HepG2 (cell line): ENCODE data around the gene RPEL1. TPM values are rescaled to one million over a fixed set of nuclear protein-coding genes. Genes with fewer than 3 reads are reported as not detected.

Experiments used
- ATAC-seq: fragments of 200-7000 bp; cut with Tn5 transposase; 3 replicates; pipeline ENCODE4 v1.9.1; 2020; ENCODE audit warnings: mild to moderate bottlenecking, moderate library complexity
- BruUV-seq: library from RNA; stranded (reverse); fragments of 400-500 nt; replicated peaks from 2 replicates; lab custom pipeline; 2021; lab: Mats Ljungman, UMichigan
- CTCF ChIA-PET: fragments of 300-600 bp; formaldehyde crosslinking; extraction: SDS; loops from one replicate; lab custom pipeline; 2021; ENCODE audit warnings: low total read pairs, inconsistent platforms, low intra/inter-chr PET ratio; lab: Yijun Ruan, JAX
- POLR2A ChIA-PET: fragments of 350-600 bp; sonication (Branson Sonifier 250); formaldehyde crosslinking; loops from one replicate; lab custom pipeline; 2020; ENCODE audit warnings: antibody characterized with exemption, inconsistent platforms; lab: Yijun Ruan, JAX
- DNase-seq: peaks from one replicate; pipeline ENCODE4 v3.0.0-alpha.2; 2015; ENCODE audit warnings: low spot score
- FAIRE-seq: peaks from 3 replicates; lab custom pipeline; 2011; peaks lifted over from hg19 to GRCh38; lab: Jason Lieb, UNC
- H2AFZ ChIP-seq: one replicate; pipeline ENCODE4 v1.6.1; 2011; ENCODE audit warnings: low read length, inconsistent platforms
- H3K27ac ChIP-seq: fragments of 300-600 bp; 3 replicates; pipeline ENCODE4 v1.8.0; 2011; ENCODE audit warnings: mixed run types, mild to moderate bottlenecking, mixed read lengths, low read length, inconsistent platforms; ENCODE audit not compliant: insufficient read depth; ENCODE audit errors: extremely low read length
- H3K27me3 ChIP-seq, 2 experiments: fragments of 200-600 bp in 1 of 2; 2 replicates in 1 of 2; 3 replicates in 1 of 2; pipeline versions ENCODE4 v1.6.0 to v1.8.0; 2011; ENCODE audit warnings: low read length in 2 of 2, mild to moderate bottlenecking in 2 of 2, moderate library complexity in 2 of 2, inconsistent platforms in 1 of 2; ENCODE audit not compliant: insufficient read depth in 2 of 2, control insufficient read depth in 1 of 2
- H3K36me3 ChIP-seq, 2 experiments: fragments of 200-600 bp in 1 of 2; replicated peaks in 1 of 2; 2 replicates in 1 of 2; 3 replicates in 1 of 2; pipeline versions ENCODE4 v1.5.1 to v1.8.0; 2011; ENCODE audit warnings: low read length in 2 of 2, inconsistent platforms in 1 of 2; ENCODE audit not compliant: insufficient read depth in 2 of 2, control insufficient read depth in 1 of 2
- H3K4me1 ChIP-seq: 2 replicates; pipeline ENCODE4 v1.5.1; 2012; ENCODE audit warnings: low read length, inconsistent platforms; ENCODE audit not compliant: insufficient read depth
- H3K4me2 ChIP-seq: 2 replicates; pipeline ENCODE4 v1.6.0; 2011; ENCODE audit warnings: low read depth, low read length, inconsistent platforms
- H3K4me3 ChIP-seq, 3 experiments: fragments of 200-600 bp in 1 of 3; sonication (generic), shearing (Covaris generic) in 1 of 3; replicated peaks in 1 of 3; 2 replicates each; pipeline ENCODE4 v1.5.1; 2011 to 2016; ENCODE audit warnings: low read length in 3 of 3, inconsistent platforms in 2 of 3, low read depth in 2 of 3, mild to moderate bottlenecking in 2 of 3, control low read depth in 1 of 3, mixed read lengths in 1 of 3; ENCODE audit not compliant: insufficient read depth in 1 of 3
- H3K79me2 ChIP-seq: one replicate; pipeline ENCODE4 v1.6.1; 2011; ENCODE audit warnings: low read length, inconsistent platforms; ENCODE audit not compliant: insufficient read depth
- H3K9ac ChIP-seq: 2 replicates; pipeline ENCODE4 v1.6.0; 2011; ENCODE audit warnings: mild to moderate bottlenecking, low read depth, low read length, inconsistent platforms; ENCODE audit not compliant: insufficient read depth
- H3K9me3 ChIP-seq: 2 replicates; pipeline ENCODE4 v1.5.1; 2012; ENCODE audit warnings: mild to moderate bottlenecking, low read length
- H4K20me1 ChIP-seq: 2 replicates; pipeline ENCODE4 v1.6.0; 2011; ENCODE audit warnings: inconsistent platforms, mild to moderate bottlenecking, low read length, moderate library complexity; ENCODE audit not compliant: insufficient read depth
- AGO1 ChIP-seq: fragments of 200-400 bp; formaldehyde crosslinking; IDR thresholded peaks from 2 replicates; pipeline ENCODE4 v1.6.1; 2017; ENCODE audit warnings: mild to moderate bottlenecking, low read depth, low read length, moderate library complexity; ENCODE audit not compliant: poor library complexity, severe bottlenecking
- ARID2 ChIP-seq: sonication (generic); formaldehyde crosslinking; IDR thresholded peaks from 2 replicates; pipeline ENCODE4 v1.8.1; 2022; ENCODE audit warnings: mild to moderate bottlenecking, missing genetic modification reagents, borderline replicate concordance
- CREB1 ChIP-seq, 2 experiments: fragments of 450-650 bp in 1 of 2; IDR thresholded peaks; 2 replicates each; pipeline ENCODE4 v1.6.1; 2016 to 2017; ENCODE audit warnings: control low read depth in 1 of 2, mild to moderate bottlenecking in 1 of 2, missing compliant biosample characterization in 1 of 2, missing genetic modification characterization in 1 of 2
- HOXA5 ChIP-seq: sonication (generic); formaldehyde crosslinking; IDR thresholded peaks from 2 replicates; pipeline ENCODE4 v1.4.0; 2020; ENCODE audit warnings: missing genetic modification reagents
- KLF6 ChIP-seq: IDR thresholded peaks from 2 replicates; pipeline ENCODE4 v1.8.0; 2016; ENCODE audit warnings: missing biosample characterization, missing genetic modification reagents
- KLF9 ChIP-seq: IDR thresholded peaks from 2 replicates; pipeline ENCODE4 v1.6.1; 2016; ENCODE audit warnings: low read depth
- MED13 ChIP-seq: sonication (generic); formaldehyde crosslinking; IDR thresholded peaks from 2 replicates; pipeline ENCODE4 v1.5.0; 2020; ENCODE audit warnings: missing genetic modification reagents
- MZF1 ChIP-seq: sonication (generic); formaldehyde crosslinking; IDR thresholded peaks from 2 replicates; pipeline ENCODE4 v1.8.1; 2023; ENCODE audit warnings: mild to moderate bottlenecking, missing genetic modification reagents, borderline replicate concordance
- NR3C1 ChIP-seq: sonication (generic); formaldehyde crosslinking; IDR thresholded peaks from 2 replicates; pipeline ENCODE4 v1.4.0; 2020; ENCODE audit warnings: missing genetic modification reagents
- REL ChIP-seq: sonication (generic); formaldehyde crosslinking; conservative IDR thresholded peaks from 2 replicates; pipeline ENCODE4 v1.8.0; 2022; ENCODE audit warnings: mild to moderate bottlenecking, missing genetic modification reagents, moderate library complexity
- TBX3 ChIP-seq: fragments of 450-650 bp; IDR thresholded peaks from 2 replicates; pipeline ENCODE4 v1.6.1; 2017; ENCODE audit warnings: antibody characterized with exemption, mild to moderate bottlenecking, inconsistent platforms, borderline replicate concordance
- ZNF225 ChIP-seq: sonication (generic); formaldehyde crosslinking; IDR thresholded peaks from 2 replicates; pipeline ENCODE4 v1.4.0; 2020; ENCODE audit warnings: mild to moderate bottlenecking, missing genetic modification reagents
- ZNF547 ChIP-seq: sonication (generic); formaldehyde crosslinking; IDR thresholded peaks from 2 replicates; pipeline ENCODE4 v1.5.1; 2020; ENCODE audit warnings: mild to moderate bottlenecking, missing genetic modification reagents
- ZNF562 ChIP-seq: sonication (generic); formaldehyde crosslinking; IDR thresholded peaks from 2 replicates; pipeline ENCODE4 v1.8.0; 2022; ENCODE audit warnings: missing genetic modification reagents, borderline replicate concordance
- WGBS: methylation state at CpG from one replicate; pipeline ENCODE4 v1.1.6; 2017; ENCODE audit warnings: low lambda C conversion rate; 5-methylcytosine and 5-hydroxymethylcytosine counted together
- in situ Hi-C: cut with HindIII; loops from 2 replicates; pipeline ENCODE4 v1.10.0; 2017; ENCODE audit warnings: low pct_unique_long_range_greater_than_20kb; ENCODE audit not compliant: extremely low pct_ligation_motif_present
- intact Hi-C: fragments of 100-400 bp; cut with micrococcal nuclease; formaldehyde crosslinking; loops from one replicate; pipeline ENCODE4 v1.10.0; 2022; ENCODE audit not compliant: unreplicated experiment
- polyA plus RNA-seq, 8 experiments: library from polyadenylated mRNA; depleted of rRNA in 3 of 8; stranded (reverse) in 7 of 8; unstranded in 1 of 8; fragments of >200 nt; fragmentation: Illumina TruSeq in 4 of 8; extraction: Trizol in 4 of 8; gene quantifications; 2 replicates each; pipeline versions ENCODE4 v1.2.1 to v1.2.3, GENCODE V29; 2011 to 2016; ENCODE audit warnings: low read depth in 4 of 8, missing spikeins in 1 of 8, mixed read lengths in 1 of 8; ENCODE audit not compliant: insufficient read depth in 1 of 8
- total RNA-seq, 5 experiments: library from RNA; depleted of rRNA; stranded (reverse); fragments of >200 nt; fragmentation: Illumina TruSeq; extraction: Trizol; gene quantifications; 2 replicates each; pipeline ENCODE4 v1.2.3, GENCODE V29; 2016; ENCODE audit warnings: low read depth in 1 of 5
- TF ChIP-seq, protein P1 (sequence below): sonication (generic); formaldehyde crosslinking; IDR thresholded peaks from 2 replicates; pipeline ENCODE4 v1.4.0; 2020; ENCODE audit warnings: mild to moderate bottlenecking, missing genetic modification reagents
- TF ChIP-seq, protein P2 (sequence below): sonication (generic); formaldehyde crosslinking; IDR thresholded peaks from 2 replicates; pipeline ENCODE4 v1.5.1; 2020; ENCODE audit warnings: missing genetic modification reagents, mild to moderate bottlenecking, borderline replicate concordance

Gene RPEL1
- total and polyA plus RNA-seq, 2 of the 13 experiments (the other 11 are each of a cell fraction or from before 2014, with no cell fraction given) = 0.04 to 0.07 TPM

DNA sequence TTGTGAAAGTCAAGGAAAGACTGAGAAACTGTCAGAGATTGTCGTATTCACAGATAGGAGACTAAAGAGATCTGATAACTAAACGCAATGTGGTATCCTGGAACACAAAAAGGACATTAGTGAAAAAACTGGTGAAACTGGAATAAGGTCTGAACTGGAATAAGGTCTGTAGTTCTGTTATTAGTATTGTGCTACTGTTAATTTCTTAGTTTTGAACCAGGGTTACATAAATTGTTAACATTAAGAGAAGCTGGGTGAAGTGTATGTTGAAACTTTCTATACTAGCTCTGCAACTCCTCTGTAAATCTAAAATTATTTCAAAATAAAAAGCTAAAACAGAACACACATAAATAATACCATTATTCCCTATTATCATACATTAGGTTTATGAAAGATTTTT, 49.2 kb upstream of the RPEL1 start:
- ATAC-seq (no peak), FAIRE-seq (no peak), DNase-seq (no peak)
- Histone ChIP-seq H3K4me1 (peaks cover 50% of the 10 kb centered on the region), H3K27ac (peak overlapping the region; percentile 51), H3K36me3 (no peaks in the 10 kb centered on the region), H3K4me3 (no peak overlapping the region), H3K27me3 (no peaks in the 10 kb centered on the region; a peak in 1 of 5 replicates), H4K20me1 (no peaks in the 10 kb centered on the region), H3K4me2 (no peak overlapping the region), H3K9me3 (no peaks in the 10 kb centered on the region), H3K79me2 (peaks cover 13% of the 10 kb centered on the region), H2AFZ (peak overlapping the region; percentile 39), H3K9ac (no peak overlapping the region)
- TF ChIP-seq TBX3 = no peak
- TF ChIP-seq CREB1 (IDR thresholded peaks at IDR 0.05) = no peak
- TF ChIP-seq CREB1 (CRISPR knock-in tag; IDR thresholded peaks at IDR 0.05) = no peak
- TF ChIP-seq MZF1 = no peak
- TF ChIP-seq, protein P1, sequence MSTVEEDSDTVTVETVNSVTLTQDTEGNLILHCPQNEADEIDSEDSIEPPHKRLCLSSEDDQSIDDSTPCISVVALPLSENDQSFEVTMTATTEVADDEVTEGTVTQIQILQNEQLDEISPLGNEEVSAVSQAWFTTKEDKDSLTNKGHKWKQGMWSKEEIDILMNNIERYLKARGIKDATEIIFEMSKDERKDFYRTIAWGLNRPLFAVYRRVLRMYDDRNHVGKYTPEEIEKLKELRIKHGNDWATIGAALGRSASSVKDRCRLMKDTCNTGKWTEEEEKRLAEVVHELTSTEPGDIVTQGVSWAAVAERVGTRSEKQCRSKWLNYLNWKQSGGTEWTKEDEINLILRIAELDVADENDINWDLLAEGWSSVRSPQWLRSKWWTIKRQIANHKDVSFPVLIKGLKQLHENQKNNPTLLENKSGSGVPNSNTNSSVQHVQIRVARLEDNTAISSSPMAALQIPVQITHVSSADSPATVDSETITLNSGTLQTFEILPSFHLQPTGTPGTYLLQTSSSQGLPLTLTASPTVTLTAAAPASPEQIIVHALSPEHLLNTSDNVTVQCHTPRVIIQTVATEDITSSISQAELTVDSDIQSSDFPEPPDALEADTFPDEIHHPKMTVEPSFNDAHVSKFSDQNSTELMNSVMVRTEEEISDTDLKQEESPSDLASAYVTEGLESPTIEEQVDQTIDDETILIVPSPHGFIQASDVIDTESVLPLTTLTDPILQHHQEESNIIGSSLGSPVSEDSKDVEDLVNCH (CRISPR knock-in tag) = no peak
- no peak for TF ChIP-seq REL (CRISPR knock-in tag)
- no peak for TF ChIP-seq KLF6 (CRISPR knock-in tag)
- no peak for TF ChIP-seq ZNF225 (CRISPR knock-in tag)
- TF ChIP-seq MED13 (CRISPR knock-in tag) = no peak
- no peak for TF ChIP-seq ZNF562 (CRISPR knock-in tag)
- no peak for TF ChIP-seq ZNF547 (CRISPR knock-in tag)
- no peak for TF ChIP-seq ARID2 (CRISPR knock-in tag)
- no peak for TF ChIP-seq HOXA5
- TF ChIP-seq KLF9 = no peak
- TF ChIP-seq, protein P2, sequence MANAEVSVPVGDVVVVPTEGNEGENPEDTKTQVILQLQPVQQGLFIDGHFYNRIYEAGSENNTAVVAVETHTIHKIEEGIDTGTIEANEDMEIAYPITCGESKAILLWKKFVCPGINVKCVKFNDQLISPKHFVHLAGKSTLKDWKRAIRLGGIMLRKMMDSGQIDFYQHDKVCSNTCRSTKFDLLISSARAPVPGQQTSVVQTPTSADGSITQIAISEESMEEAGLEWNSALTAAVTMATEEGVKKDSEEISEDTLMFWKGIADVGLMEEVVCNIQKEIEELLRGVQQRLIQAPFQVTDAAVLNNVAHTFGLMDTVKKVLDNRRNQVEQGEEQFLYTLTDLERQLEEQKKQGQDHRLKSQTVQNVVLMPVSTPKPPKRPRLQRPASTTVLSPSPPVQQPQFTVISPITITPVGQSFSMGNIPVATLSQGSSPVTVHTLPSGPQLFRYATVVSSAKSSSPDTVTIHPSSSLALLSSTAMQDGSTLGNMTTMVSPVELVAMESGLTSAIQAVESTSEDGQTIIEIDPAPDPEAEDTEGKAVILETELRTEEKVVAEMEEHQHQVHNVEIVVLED (CRISPR knock-in tag) = no peak
- TF ChIP-seq NR3C1 (CRISPR knock-in tag) = no peak
- no peak for TF ChIP-seq AGO1
- in situ Hi-C loops (loop anchor here (5.0 kb wide), 1 partner anchor 41 kb away; no protein-coding TSS in a partner anchor), intact Hi-C loops (no loop called here)
- CTCF ChIA-PET = no interaction called here
- WGBS = 83% methylated on average over 2 of the region's 2 CpGs
- POLR2A ChIA-PET = interaction anchor here (1.0 to 3.1 kb wide), 6 partner anchors 12 to 48 kb away, joined by 3 to 22 read pairs (median 4); no protein-coding TSS in a partner anchor
- BruUV-seq = no TSS peak
